Measurements from ENCODE around the gene CLCF1.

The CLCF1 gene

DNA sequence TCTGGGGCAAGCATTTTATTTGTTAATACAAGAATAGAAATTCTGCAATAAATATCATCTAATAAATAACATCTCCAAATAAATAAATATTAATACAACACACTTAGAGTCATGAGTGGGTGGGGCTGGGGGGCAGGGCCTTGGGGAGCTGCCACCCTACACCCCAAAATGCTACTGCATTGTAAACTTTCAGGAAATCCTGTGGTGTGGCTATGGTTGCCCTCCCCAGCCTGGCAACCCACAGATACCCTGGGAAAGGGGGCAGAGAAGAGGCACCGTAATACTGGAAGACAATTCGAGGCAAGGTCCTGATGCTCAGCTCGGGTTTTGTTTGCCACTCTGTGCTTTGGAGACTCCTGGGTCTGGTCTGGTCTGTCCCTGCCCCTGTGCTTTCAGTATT lies 9.2 kb downstream of the CLCF1 start:
- in situ Hi-C loops (cut with HindIII; ENCODE audit: low sequenced_read_pairs): no loop called here

- in situ Hi-C loops (cut with HindIII; ENCODE audit: low sequenced_read_pairs): no loop called here
These were observed 15.3 kb downstream of the CLCF1 start for GRCh38 chr11:67357831-67358670.

DNA sequence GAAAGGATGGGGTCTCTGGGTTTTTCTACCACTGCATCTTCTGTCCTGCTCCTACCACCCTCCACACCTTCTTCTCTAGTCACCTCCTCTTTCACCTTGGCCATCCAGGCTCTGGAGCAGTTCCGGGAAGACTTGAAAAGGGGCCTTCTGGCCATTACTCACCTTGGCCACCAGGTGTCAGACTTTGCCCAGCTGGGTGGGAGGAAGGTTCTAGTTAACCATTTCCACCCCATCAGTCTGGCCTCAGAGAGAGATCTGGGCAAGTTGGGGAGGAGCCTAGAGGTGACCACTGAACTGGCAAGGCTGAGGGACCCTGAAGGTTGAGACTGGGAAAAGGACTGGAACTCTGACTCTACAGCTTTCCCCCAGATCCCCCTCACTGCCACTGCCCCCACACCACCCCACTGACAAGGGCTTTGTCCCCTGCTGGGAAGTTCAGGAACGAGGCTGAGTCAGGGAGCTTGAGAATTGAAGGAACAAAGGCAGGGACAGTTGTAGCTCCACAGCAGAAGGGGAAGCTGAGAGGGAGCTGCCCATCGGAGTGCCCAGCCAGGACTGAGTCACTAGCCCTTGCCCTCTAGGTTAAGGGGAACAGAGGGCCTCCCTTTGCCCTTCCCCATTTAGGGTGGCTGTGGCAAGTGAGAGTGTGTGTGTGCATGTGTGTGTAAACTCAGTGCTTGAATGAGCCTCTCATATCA lies 16.4 kb downstream of the CLCF1 start:
- in situ Hi-C loops (cut with HindIII; ENCODE audit: low sequenced_read_pairs): no loop called here

DNA sequence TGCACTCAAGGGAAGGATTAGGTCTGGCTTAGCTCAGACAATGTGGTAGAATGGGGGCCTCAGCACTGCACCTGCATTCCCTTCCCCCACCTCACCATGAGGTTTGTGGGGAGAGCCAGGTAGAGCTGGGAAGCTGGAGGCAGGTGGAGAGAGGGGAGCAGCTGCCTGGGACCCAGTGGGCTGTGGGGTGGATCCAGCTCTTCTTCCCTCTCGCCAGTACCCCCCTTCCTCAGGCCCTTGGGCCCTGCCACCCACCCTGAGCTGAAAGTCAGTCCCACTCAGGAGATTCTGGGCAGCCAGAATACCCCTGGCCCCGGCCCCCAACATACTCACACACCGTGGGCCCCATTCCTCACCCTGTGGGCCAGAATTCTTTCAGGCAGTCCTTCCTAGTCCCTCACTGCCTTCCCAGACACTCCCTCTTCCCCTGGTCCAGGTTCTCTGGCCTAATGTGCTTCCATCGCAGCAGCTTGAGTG lies 17.0 kb downstream of the CLCF1 start:
- in situ Hi-C loops (cut with HindIII; ENCODE audit: low sequenced_read_pairs): no loop called here

- in situ Hi-C loops (cut with HindIII; ENCODE audit: low sequenced_read_pairs): no loop called here
These were observed 17.5 kb downstream of the CLCF1 start for GRCh38 chr11:67355794-67356386.

DNA sequence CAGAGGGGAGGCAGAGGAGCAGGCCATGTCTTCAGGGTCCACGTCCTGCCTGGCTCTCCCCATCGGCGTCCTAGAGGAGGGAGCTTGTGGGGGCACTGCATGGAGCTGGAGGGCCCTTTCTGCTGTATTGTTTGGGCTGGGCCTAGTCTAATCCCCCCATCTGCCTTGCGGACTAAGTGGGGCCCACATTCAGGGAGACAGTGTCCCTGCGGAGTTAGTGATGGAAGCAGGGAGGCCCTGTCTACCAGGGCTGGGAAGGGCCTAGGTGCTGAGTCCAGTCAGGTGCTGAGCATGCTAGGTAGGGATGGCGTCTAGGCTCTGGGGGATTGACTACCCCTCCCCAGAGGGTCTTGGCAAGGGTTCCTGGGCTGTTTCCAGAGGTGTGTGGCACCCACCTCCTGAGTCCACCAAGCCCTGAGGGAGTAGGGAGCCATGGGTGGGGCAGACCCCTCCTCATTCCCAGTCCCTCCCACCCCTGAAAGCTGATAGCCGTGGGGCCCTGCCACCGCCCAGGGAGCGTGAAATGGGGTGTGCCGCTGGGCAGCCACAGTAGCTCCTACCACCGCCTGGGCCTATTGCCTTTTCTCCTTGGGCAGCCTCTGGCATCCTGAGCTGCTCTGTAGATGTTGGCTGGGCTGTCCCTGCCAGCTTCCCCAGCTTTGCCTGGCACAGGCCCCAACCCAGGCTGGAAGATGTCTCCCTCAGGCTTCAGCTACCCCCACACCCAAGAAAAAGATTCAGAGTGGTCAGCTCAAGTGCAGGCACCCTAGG lies 18.2 kb downstream of the CLCF1 start:
- in situ Hi-C loops (cut with HindIII; ENCODE audit: low sequenced_read_pairs): no loop called here

DNA sequence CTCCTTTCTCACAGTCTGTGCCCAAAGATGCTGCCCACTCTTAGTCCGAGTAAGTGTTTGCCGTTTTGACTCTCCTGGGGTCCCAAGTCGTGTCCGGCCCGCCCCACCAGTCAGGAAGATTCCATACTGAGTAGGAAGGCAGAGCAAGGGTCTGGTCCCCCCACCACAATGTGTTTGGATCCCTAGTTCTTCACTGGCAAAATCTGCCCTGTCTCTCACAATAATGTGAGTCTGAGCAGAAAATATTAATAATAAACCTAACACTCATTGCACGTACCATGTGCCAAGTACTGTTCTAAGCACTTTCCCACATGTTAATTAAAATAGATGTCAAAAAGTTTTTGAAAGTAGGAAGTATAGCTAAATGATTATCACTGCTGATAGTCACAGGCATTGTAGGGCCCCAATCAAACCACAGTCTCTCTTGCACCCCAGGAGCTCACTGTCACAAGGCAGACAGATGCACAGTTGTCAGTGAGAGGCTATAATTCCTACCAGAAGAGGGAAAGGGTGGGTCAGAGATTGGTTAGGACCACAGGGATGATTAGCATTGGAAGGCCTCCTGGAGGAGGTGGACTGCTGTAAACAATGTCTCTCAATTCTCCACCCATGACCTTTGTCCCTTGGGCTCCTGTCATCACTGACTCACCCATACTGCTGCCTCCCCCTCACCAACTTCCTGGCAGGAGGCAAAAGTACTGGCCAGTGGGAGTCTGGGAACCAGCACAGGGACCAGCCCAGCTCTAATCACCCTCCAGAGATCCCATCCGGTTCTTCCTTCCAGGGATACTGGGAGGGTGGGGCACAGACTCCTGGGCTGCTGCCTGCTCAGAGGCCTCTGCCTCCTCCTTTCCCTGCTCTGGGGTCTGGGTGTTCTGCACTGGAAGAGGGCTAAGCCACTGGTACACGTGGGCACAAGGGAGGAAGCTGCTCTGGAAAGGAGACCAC lies 19.0 kb downstream of the CLCF1 start:
- in situ Hi-C loops (cut with HindIII; ENCODE audit: low sequenced_read_pairs): no loop called here

- in situ Hi-C loops (cut with HindIII; ENCODE audit: low sequenced_read_pairs): no loop called here
These were observed 19.9 kb downstream of the CLCF1 start, which contains the start of gene POLD4 for GRCh38 chr11:67353317-67354074. Gene POLD4 (minus strand): TSS chr11:67353546. CDS start chr11:67353399, 147 bp downstream.

- in situ Hi-C loops (cut with HindIII; ENCODE audit: low sequenced_read_pairs): no loop called here
These were observed 20.7 kb downstream of the CLCF1 start for GRCh38 chr11:67352546-67353316.

DNA sequence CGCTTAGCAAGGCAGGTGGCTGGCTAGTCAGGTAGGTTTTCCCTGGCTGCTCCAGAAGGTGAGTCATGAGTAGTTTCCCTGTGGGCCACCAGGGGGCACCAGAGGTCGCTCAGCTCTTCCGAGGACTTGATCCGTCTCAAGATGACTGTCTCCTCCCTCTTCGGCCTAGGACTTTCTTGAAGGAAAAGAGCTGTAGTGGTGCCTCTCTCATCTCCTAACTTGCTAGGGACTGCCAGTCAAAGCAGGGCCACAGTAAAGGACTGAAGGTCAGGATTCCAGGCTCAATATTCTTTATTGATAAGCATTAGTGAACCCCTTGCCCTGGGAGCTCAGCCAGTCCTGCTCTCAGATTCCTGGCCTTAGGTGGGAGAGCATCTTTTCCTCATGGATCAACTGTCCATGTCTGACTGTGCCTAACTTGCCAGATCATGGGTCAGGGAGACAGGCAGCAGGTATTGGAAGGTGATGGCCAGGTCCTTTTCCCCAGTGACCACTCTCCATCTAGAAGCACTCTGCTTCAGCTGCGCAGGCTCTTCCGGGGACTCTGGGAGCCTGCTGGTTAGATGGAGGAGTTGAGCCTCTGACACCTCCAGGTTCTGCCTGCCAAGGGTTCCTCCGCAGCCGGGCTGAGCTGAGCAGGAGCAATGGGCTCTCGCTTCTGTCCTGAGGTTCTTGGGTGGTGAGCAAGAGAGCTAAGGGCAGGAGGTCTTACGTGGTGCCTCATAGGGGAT lies 22.0 kb downstream of the CLCF1 start:
- in situ Hi-C loops (cut with HindIII; ENCODE audit: low sequenced_read_pairs): no loop called here

DNA sequence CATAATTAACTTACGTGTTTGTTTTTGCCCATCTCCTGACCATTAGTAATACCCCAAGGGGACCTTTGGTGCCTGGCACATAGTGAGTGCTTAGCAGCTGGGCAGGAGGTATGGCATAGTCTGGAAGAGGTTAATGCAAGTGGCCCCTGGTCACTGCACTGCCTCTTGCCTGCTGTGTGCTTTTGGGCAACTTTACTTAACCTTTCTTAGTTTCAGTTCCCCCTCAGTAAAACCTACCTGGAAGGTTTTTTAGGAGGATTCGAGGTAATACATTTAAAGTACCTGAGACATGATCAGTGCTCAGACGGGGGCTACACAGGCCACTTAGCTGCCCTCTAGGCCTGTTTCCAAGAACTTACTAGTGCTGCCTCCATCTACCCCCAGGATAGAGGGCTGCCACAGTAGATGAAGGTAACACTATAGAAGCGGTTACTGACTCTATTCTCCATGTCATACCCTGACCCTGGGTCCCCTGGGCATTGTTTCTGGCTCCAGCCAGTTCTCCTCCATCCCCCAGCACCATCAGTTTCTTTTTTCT lies 23.4 kb downstream of the CLCF1 start:
- in situ Hi-C loops (cut with HindIII; ENCODE audit: low sequenced_read_pairs): loop anchor here (25.0 kb wide), 2 partner anchors 113 to 213 kb away; no protein-coding TSS in a partner anchor

- in situ Hi-C loops (cut with HindIII; ENCODE audit: low sequenced_read_pairs): loop anchor here (25.0 kb wide), 2 partner anchors 112 to 212 kb away; no protein-coding TSS in a partner anchor
These were observed 23.9 kb downstream of the CLCF1 start for GRCh38 chr11:67349457-67349856.

- in situ Hi-C loops (cut with HindIII; ENCODE audit: low sequenced_read_pairs): loop anchor here (25.0 kb wide), 2 partner anchors 112 to 212 kb away; no protein-coding TSS in a partner anchor
These were observed 24.4 kb downstream of the CLCF1 start for GRCh38 chr11:67349036-67349435.

DNA sequence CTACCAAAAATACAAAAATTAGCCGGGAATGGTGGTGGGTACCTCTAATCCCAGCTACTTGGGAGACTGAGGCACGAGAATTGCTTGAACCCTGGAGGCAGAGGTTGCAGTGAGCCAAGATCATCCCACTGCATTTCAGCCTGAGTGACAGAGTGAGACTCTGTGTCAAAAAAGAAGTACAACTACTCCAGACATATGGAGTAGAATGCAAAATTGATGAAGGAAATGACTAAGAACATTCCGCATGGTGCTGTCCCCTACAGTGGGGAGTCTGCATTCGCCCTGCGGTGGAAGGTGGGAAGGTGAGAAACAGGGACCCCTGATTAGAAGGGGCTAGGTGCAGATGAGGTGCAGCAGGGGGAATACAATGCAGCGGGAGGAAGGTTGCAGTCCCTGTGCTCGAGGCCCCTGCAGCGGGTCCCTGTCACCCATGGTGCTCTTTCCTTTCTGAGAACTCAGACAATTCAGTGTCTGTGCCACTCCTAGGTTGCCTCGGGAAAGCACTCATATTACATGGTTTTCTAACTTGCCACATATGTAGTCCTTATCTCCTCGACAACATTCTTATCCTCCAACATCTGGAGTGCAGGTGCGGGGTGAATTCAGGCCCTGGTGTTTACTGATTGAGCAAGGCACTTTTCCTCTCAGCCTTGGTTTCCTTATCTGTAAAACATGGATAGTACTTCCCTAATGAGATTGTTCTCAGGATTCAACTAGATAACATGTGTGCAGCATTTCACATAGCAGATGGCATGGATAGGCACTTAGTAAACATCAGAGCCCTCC lies 25.2 kb downstream of the CLCF1 start:
- in situ Hi-C loops (cut with HindIII; ENCODE audit: low sequenced_read_pairs): loop anchor here (25.0 kb wide), 2 partner anchors 111 to 211 kb away; no protein-coding TSS in a partner anchor

- in situ Hi-C loops (cut with HindIII; ENCODE audit: low sequenced_read_pairs): loop anchor here (25.0 kb wide), 2 partner anchors 109 to 209 kb away; no protein-coding TSS in a partner anchor
These were observed 27.2 kb downstream of the CLCF1 start for GRCh38 chr11:67345920-67346819.

All from DLD1 (cell line).